HG02588 (cell line): ENCODE data around the gene PVALB.
"Not testable (repeated sequence)": the region's sequence is repeated elsewhere in the genome, so short reads cannot be mapped to it uniquely, and the experiment has no call there.

Experiments used
- ATAC-seq: cut with Tn5 transposase; IDR thresholded peaks from one replicate; pipeline ENCODE4 v1.9.1; 2021; ENCODE audit warnings: mild to moderate bottlenecking, moderate library complexity; ENCODE audit not compliant: unreplicated experiment

PVALB gene

DNA sequence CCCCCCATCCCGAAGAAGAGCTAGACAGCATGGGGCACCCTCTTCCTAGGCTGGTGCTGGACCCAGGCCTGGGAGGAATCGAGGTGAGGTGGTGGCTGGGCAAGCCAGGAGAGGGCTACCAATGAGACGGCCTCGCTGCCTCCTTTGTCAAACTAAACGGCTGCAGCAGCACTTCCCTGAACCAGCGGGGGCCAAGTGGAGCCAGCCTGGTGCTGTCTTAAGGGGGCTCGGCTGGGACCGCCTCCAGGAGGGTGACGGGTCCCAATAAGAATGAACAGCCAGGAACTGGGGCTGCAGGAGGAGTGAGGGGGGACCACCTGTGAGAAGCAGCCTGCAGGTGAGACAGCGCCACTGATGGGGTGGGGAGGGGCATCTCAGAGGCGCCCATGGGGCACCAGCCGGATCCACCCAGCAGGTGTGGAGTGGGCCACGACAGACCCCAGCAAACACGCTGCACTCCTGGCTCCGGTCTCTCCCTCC lies 58.0 kb downstream of the PVALB start:
- ATAC-seq: no peak

- ATAC-seq: no peak
These were observed 59.1 kb downstream of the PVALB start for GRCh38 chr22:36757668-36758211.

DNA sequence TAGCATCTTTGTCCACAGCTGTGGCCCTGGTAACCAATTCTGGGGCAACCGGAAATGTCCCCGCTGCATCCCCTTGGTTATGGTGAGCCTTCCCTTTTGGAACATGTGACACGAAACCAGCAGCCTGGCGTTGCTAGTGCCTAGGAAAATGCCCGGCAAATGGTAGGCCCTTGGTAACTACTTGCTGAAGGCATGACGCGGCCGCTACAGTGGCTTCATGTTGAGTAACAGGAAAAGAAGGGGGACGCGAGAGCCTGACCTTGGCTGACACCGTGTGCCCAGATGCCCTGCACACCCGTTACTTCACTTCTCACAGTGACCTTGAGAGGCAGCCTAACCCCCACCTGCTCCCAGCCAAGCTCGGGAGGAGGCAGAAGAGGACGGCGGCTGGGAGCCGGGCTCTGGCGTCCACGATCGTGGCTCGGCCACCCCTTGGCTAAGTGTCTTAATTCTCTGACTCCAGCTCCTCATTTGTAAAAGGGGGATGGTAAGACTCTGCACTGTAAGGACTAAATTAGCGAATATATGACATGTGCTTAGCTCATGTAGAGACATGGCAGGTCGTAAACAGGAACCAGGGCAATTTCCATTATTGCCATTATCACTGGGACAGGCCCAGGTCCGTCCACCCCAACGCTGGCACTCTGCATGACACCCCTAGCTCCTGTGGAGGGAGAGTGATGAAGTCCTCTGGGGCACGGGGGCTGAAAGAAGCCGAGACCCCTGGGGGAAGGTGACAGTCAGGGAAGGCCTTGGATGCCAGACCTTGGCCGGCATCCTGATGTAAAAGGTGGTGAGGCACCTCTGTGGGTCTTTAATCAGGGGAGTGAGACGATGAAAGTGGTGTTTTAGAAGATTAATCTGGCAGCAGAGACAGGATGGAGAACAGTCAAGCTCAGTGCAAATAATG lies 59.8 kb downstream of the PVALB start:
- no peak for ATAC-seq

DNA sequence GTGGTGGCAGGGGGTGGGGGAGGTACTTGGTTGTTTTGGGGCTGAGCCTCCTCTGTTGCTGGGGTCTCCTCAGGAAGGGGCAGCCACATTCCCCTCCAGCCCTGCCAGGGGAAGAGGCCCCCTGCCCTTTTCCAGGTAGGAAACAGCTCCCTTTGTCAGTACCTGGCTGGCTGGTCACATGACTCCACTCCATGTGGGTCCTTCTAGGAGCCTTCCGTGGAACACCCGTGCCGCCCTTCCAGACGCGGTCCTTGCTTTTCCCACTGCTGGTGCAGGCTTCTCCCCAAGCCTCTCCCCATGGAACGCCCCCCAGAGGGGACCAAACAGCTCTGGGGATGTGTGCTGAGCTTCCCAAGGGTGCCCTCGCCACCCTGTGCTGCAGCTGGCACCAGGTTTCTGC lies 60.8 kb downstream of the PVALB start:
- no peak for ATAC-seq

DNA sequence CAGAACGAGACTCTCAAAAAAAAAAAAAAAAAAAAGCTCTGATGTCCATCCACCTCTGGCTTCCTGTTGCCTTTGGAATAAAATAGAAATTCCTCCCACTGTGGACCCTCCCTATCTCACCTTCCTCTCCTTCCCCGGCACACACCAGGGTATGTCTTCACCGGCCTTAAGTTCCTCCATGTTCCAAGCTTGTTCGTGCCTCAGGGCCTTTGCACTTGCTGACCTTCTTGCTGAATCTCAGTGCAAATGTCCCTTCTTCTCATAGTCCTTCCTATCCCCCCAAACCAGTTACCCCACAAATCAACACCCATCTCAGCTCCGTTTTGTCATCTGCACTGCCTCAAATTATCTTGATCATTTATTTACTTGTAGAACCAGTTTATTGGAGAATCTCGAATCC lies 61.5 kb downstream of the PVALB start:
- no peak for ATAC-seq

DNA sequence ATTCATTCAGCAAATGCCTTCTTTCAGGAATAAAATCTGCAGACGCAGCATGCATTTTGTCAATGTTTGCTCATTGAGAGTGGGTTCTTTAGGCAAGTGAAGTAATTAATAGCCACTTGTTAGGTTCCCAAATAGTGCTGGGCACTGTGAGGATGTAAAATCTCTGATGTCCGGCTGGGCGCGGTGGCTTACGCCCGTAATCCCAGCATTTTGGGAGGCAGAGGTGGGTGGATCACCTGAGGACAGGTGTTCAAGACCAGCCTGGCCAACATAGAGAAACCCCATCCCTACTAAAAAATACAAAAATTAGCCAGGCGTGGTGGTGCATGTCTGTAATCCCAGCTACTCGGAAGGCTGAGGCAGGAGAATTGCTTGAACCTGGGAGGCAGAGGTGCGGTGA lies 62.0 kb downstream of the PVALB start:
- not testable (repeated sequence) for ATAC-seq

DNA sequence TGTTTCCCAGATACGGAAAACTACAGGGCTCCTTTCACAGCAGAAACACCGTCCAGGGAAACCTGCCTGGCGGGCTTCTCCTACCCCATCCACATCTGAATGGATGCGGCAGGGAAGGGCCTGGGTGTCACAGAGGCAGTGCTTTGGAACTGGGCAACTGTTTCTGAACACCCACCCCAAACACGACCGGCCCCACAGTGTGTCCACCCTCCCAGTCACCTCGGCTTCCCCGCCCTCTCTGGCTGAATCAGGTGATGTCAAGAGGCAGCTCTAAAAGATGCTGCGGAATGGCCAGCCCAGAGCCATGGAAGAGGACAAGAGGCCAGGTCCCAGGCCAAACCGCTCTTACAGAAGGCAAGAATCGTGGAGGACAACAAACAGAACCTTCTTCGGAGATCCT lies 62.9 kb downstream of the PVALB start:
- ATAC-seq: no peak

DNA sequence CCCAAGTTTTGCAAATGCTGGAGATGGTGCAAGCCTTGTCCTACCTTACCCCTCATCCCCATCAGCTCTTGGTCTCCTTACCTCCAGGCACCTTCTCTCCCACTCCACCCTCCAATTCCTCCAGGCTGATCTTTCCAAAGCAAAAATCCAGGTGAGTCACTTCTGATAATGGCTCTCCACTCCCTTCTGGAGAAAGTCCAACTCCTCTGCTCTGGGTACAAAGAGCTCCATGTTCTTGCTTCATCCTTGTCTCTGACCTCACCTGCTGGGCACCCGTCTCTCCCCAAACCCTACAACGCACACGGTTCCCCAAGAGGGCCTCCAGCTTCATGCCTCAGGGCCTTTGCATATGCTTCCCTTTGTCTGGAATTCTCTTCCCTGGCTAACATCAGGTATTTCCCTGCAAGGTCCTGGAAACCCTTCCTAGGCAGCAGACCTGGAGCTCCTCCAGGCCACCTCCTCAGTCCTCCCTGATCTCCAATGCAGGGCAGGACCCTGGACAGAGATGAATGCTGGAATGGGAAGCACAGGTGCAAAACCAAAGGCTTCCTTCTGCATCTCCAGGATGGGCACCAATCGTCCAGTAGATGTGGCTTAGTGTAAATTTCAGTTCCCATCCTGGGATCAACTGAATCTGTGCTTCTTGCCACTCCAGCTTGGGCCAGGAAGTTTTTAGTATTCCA lies 63.6 kb downstream of the PVALB start:
- no peak for ATAC-seq
